ENCODE measurements around the gene CCDC183.
"Not testable (repeated sequence)": the region's sequence is repeated elsewhere in the genome, so short reads cannot be mapped to it uniquely, and the experiment has no call there.

Gene CCDC183

DNA sequence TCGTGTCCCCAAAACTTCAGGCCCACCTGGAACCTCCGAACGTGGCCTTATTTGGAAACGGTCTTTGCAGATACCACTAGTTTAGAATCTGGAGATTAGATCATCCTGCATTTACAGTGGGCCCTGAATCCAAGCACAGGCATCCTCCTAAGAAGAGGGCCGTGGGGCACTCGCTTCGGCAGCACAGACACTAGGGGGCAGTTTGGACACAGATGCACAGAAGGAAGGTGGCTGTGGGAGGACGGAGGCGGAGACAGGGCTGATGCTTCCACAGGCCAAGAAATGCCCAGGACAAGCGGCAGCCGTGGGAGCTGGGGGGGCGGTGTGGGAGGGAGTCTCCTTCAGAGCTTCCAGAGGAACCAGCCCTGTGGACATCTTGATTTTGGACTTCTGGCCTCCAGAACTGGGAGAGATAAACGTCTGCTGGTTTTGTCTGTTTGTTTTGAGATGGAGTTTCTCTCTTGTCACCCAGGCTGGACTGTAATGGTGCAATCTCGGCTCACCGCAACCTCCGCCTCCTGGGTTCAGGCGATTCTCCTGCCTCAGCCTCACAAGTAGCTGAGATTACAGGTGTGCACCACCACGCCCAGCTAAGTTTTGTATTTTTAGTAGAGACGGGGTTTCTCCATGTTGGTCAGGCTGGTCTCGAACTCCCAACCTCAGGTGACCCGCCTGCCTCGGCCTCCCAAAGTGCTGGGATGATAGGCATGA, 35.1 kb upstream of the CCDC183 start:
- not testable (repeated sequence) for DNase-seq (ENCODE audit: low spot score)

DNA sequence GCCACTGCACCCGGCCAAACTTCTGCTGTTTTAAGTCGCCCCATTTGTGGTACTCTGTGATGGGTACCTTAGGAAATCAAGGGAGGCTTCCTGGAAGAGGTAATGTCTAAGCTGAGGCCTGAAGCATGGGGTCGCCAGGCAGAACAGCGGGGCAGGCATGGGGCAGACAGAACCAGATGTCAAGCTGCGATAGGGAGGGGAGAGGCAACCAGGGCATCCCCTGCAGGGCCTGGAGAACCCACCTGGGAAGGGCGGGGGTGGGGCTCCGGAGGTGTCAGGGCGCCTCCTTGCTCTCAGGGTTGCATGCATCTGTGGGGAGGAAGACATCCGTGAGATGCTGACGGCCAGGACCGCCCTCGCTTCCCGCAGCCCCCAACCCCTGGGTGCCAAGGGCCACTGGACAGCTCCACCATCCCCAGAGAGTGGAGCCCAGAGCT, 34.6 kb upstream of the CCDC183 start:
- DNase-seq (ENCODE audit: low spot score) = no peak

DNA sequence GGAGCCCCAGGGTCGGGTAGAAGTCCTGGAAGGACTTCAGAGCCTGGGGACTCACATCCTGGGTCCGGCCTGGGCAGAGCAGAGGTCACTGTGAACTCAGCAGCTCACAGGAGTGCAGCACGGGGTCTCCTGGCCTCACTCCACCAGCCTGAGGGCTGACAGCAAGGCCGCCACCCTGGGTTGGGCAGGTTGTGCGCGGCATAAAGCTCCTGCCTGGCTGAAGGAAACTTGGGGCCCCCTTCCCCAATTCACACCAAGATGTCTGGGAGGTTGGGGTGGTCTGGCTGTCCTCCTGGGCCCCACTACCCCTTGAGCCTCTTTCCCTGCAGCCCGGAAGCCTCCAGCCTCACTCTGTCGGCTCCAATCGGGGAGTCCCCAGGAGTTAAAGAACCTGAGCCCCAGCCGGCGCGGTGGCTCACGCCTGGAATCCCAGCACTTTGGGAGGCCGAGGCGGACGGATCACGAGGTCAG, 33.9 kb upstream of the CCDC183 start:
- DNase-seq (ENCODE audit: low spot score) = no peak

DNA sequence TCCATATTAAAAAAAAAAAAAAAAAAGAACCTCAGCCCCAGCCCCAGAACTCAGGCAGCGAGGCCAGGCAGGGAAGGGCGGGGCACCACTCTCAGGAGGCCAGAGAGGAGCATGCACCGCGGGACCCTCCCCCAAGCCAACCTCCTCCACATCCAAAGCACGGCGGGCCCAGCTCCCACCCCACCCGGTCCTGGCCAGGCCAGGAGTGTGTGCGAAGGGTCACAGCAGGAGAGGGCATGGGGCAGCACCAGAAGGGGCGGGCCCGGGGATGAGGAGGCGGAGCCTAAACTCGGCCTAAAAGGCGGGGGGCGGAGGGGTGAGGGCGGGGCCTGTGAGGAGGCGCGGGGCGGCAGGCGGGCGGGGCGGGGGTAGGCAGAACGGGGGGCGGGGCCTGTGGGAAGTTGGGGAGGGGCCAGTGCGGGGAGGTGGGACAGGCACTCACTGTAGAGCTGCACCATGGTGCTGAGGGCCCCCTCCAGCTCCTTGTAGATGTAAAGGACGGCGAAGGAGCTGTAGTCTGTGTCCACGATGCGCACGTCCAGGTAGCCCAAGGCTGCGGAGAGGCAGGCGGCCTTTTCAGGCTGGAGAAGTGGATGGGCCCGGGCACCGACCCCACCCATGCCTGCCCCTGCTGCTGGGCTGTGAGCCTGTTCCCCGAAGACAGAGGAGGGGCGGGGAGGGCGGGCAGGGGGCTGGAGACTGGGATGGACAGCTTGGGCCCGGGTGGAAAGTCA, 33.1 kb upstream of the CCDC183 start:
- DNase-seq (ENCODE audit: low spot score) = no peak

DNA sequence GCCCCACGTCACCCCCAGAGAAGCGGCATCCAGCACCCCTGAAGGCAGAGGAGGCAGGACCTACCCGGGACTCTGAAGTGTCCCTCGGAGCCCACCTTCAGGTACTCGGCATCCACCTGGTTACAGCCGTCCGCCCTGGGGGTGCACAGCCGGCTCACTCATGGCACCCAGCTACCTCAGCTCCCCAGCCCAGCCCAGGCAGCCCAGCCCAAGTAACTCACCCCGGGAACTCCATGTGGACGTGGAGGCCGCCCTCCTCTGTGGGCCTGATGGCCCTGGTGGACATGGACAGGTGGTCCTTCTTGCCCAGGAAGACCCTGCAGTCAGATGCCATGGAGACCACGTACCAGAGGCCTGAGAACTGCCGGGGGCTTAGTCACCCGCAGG, 32.5 kb upstream of the CCDC183 start:
- no peak for DNase-seq (ENCODE audit: low spot score)

DNA sequence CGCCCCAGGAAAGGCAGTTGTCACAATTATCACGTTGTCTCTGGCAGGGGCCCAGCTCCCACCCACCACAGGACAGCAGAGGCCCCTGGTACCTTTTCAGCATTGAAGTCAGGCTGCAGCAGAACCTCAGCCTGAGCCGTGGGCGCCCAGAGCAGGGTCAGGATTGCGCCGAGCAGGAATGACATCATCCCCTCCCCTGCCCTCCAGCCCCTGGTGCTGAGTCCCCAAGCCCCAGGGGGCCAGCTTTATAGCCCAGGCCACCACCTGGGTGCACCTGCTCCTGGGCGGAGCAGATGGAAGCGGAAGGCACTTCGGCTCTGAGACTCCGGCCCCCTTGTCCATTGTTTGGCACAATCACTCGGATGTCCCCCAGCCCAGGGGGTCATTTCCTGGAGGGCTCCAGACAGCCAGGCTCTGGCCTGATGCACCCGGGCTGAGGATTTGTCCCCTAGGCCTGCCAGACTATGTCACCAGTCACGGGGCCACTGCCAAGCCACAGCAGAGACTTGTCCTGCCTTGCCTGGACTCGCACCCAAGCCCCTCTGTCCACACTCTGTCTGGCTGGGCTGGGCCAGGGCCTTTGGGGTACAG, 31.7 kb upstream of the CCDC183 start, which contains the start of gene LCN15:
LCN15 (minus strand) TSS at position 218 of the 591 bp plus-strand sequence; CDS start at position 188, 30 bp downstream.
- no peak for DNase-seq (ENCODE audit: low spot score)

DNA sequence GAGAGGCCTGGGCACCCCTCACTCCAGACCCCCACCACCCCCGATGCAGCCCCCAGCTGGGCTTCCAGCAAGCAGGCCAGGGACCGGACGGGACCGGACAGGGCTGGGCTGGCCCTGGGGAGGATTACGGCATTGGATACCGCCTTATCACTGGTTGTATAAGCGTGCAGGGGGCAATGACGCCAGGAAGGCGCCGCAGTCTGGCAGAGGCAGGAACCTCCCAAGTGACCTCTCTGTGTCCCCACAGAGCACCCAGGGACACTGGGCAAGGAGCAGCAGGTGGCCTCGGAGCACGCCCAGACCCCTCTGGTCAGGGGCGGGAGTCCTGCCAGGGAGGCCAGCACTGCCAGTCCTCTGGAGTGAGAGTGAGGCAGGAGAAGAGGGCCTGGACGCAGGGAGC, 31.1 kb upstream of the CCDC183 start:
- no peak for DNase-seq (ENCODE audit: low spot score)

DNA sequence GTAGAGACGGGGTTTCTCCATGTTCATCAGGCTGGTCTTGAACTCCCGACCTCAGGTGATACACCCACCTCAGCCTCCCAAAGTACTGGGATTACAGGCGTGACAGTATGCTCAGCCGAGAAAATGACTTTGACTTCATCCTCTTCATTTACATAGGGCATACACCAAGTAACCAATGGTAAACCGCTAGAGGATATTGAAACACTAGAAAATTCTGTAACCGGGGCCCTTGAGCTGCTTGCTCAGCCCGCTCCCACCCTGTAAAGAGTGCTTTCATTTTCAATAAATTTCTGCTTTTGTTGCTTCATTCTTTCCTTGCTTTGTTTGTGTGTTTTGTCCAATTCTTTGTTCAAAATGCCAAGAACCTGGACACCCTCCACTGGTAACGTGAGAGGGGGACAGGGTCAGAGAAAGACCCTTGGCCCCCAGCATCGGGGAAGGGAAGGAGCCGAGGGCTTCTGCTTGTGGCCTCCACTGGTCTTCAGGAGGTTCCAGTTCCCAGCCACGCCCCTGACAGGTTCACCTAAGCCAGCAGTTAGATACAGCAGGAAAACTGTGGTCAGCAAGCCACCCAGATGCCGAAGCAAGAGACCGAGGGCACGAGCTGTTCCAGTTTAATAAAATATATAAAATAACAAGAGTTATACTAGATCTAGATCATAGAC, 30.3 kb upstream of the CCDC183 start:
- not testable (repeated sequence) for DNase-seq (ENCODE audit: low spot score)

DNA sequence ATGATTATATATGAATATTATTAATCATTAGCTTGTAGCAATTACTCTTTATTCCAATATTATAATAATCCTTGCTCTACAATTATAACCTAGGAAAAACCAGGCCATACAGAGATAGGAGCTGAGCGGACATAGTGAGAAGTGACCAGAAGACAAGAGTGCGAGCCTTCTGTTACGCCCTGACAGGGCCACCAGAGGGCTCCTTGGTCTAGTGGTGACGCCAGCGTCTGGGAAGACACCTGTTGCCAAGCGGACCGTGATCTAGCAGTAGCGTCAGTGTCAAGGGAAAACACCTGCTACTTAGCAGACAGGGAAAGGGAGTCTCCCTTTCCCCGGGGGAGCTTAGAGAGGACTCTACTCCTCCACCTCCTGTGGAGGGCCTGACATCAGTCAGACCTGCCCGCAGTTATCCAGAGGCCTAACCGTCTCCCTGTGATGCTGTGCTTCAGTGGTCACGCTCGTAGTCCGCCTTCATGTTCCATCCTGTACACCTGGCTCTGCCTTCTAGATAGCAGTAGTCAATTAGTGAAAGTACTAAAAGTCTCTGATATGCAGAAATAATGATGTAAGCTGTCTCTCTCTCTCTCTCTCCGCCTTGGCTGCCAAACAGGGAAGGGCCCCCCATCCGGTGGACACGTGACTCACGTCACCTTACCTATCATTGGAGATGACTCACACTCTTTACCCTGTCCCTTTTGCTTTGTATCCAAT, 29.6 kb upstream of the CCDC183 start:
- DNase-seq (ENCODE audit: low spot score) = not testable (repeated sequence)

DNA sequence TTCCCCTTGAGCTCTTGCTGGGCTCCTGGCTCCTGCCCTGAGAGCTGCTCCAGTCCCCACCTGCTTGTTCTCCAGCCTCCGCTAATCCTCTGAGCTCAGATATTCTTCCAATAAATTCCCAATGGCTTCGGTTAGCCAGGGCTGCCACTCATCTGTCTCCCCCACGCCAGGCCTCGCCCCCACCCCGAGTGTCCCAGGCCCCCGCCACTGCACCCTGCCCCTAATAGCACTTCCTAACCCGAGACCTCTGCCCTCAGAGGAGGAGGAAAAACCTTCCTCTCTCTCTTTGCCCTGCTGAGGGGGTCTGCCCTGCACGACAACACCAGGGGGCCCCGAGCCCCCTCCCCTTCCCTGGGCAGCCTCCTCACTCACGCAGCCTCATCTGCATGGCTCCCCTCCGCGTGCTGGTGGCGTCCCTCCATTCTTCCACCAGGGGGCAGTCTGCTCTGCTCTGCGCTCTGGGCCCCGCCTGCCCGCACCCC, 26.4 kb upstream of the CCDC183 start:
- DNase-seq (ENCODE audit: low spot score) = no peak

DNA sequence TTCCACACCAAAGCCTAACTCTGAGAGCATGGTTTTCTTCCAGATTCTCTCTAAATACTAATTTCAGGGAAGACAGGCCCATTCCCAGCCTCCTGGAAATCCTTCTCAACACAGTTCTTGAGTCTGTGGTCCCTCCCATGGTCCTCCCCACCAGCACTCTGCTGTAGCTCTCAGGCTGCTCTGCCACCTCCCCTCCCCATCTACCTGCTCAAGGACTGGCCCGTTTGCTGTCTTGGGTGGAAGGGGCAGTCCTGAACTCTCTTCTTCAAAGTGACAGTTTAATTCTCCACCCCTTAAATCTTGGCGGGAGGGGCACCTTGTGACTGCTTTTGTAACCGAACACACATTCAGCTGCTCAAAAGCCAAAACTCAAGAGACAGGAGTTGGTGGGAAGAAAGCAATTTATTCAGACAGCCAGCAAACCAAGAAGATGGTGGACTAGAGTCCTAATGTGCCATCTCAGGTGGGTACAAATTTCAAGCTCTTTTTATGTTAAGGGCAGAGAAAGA, 24.2 kb upstream of the CCDC183 start:
- DNase-seq (ENCODE audit: low spot score) = no peak

DNA sequence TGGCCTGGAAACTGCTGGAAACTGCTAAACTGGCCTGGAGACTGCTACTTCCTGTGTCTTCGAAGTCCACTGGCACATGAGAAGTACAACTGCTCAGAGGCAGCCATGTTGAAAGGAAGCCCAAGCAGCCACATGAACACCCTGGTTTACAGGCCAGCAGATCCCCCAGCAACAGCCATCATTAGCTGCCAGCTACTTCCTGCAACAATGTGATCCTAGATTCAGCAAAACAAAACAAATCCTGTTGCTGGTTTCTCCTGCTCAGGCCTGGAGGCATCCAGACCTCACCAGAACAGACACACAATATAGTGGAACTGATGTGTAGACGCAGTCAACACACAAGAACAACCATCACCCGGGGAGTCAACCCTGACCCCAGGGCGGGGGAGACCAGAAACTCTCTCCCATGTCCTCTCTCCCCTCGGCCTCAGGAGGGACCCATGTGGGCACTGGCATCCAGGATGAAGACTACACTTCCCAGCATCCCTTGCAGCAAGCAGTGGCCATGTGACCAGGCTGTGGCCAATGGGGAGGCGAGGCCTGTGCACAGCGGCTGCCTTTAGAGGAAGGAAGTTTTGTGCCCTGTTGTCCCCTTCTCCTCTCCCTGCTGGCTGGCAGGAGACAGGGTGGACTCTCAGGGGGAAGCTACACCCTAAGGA, 22.6 kb upstream of the CCDC183 start:
- DNase-seq (ENCODE audit: low spot score) = no peak

DNA sequence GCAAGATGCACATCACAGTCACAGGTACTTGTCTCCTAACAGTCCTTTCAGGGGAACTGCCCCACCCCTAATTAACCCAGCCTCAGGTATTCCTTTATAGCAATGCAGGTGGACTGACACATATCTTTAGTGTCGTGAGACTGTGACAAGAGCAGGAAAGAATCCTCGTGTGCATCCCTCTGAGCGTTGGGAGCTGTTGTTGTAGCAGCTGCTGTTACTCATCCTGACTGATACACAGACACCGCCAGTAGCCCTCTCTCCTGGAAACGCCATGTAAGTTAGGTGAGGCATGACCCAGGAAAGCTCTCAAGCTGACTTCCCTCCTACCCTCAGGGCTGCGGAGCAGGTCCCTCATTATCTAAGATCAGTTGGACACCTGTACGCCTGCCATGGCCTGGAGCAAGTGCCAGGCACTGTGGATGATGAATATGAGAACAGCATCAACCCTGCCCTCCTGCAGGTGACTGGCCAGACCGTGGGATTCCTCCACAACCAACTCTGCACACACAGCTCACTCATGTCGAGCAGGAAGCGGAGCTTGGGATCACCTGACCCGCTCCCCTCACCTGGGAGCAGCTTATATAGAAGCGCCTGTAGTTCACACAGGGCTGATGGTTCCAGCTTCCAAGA, 21.6 kb upstream of the CCDC183 start:
- DNase-seq (ENCODE audit: low spot score) = no peak

DNA sequence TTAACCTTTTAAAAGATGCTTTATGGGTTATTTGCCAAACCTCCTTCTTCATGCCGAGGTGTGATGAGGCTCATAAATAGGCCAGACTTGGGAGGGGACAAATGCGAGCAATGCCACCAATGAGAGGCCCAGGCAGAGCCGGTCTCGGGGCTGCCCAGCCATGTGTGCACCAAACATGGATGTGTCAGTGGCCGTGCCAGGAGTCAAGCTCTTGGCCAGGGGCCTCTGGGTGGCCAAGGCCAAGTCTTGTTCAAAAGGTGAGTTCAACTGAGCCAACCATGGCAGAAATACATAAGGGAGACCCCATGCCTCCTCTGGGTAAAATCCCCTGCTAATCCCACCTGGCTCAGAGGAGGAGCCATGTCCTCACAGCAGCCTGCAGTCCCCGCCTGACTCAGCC, 20.9 kb upstream of the CCDC183 start:
- DNase-seq (ENCODE audit: low spot score) = no peak

DNA sequence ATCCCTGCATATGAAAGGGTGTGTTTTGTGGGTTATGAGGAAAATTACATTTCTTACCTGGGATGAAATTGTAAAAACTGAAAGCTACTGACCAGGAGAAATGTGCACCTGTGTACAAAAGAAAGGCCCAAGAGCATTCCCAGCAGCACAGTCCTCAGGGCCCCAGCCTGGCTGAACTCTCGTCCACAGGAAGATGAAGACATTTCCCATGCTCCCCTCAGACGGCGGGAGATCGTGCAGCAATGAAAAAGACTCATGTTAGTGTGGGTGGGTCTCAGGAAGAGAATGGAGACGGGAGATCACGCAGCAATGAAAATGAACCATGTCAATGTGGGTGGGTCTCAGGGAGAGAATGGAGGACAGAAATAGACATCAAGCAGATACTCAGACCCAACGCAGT, 19.2 kb upstream of the CCDC183 start:
- no peak for DNase-seq (ENCODE audit: low spot score)

DNA sequence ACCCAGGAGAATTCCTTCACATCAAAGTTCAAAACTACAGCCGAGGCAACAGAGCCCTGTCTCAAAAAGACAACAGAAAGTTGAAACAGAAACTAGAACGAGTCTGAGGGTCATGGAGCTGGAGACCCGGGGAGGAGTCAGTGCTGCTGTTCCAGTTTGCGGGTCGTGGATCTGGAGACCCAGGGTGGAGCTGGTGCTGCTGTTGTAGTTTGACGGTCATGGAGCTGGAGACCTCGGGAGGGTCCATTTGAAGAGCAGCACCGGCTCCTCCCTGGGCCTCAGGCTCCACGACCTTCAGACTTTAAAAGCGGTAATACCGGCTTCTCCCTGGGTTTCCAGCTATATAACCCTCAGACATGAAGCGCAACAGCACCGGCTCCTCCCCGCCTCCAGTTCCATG, 18.8 kb upstream of the CCDC183 start:
- DNase-seq (ENCODE audit: low spot score) = no peak

DNA sequence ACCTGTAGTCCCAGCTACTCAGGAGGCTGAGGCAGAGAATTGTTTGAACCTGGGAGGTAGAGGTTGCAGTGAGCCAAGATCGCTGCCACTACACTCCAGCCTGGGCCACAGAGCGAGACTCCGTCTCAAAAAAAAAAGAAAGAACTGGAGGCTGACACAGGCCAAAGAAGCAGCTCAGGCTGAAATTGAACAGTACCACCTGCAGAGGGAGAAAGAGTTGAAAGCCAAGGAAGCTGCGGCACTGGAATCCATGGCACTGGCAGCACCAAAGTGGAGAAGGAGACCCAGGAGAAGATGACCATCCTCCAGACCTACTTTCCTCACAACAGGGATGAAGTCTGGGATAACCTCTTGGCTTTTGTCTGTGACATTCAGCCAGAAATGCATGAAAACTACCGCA, 16.3 kb upstream of the CCDC183 start:
- DNase-seq (ENCODE audit: low spot score) = no peak

DNA sequence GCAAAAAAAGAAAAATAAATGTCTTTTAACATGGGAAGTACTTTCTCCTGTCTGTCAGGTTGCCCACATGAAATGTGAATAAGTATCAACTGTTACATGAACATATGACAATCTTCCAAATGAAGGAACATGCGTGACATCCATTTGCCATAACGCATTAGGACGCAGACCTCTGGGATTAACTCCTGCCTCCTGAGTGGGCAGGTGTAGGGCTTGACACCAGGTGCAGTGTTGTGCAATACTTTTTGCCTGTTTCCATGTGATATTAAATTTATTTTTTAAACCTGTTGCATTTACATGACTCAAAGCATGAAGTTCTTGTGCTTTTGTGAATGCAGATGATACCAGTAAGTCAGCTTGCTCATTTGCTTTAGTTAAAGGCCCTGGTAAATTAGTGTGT, 13.7 kb upstream of the CCDC183 start:
- no peak for DNase-seq (ENCODE audit: low spot score)

DNA sequence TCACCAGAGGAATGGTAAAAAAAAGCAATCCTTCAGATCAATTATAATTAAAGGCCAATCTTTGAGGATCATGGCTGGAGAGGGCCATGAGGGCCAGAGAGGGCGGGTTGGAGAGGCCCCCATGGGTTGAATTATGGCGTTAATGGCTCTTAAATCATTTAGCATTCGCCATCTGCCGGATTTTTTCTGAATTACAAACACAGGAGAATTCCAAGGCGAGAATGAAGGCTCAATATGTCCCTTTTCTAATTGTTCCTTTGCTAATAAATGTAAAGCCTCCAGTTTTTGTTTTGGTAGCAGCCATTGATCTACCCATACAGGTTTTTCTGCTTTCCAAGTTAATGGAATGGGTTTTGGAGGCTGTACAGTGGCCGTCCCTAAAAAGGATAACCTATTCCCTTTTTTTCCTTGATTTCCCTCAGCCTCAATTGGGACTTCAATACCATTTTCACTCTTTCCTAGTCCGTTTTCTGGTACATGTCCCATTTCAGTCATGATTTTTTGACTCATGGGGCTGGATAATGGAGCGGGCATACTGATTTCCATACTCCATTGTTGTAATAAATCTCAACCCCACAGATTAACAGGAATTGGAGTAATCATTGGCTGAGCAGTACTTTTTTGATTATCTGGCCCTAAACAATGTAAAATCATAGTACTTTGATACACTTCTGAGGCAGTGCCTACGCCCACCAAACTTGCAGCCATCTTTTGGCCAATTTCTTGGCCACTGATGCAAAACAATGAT, 11.7 kb upstream of the CCDC183 start:
- DNase-seq (ENCODE audit: low spot score) = no peak

DNA sequence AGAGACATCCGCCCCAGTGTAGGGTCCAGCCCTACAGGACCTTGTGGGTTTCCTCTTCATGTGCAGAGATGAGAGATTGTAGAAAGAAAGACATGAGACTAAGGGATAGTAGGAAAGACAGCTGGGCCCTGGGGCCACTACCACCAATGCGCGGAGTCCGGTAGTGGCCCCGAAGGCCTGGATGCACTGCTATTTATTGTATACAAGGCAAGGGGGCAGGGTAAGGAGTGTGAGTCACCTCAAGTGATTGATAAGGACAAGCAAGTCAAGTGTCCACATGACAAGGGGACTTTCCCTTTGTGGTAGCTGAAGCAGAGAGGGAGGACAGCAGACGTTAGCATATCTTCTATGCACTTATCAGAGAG, 11.2 kb upstream of the CCDC183 start:
- DNase-seq (ENCODE audit: low spot score) = no peak

Measured in hematopoietic multipotent progenitor cell treated with erythropoietin and hydrocortisone succinate and interleukin-3 and kit ligand, for 17 days (in vitro differentiated cells).